CD4-positive, alpha-beta T cell treated with Interleukin-21 for 1 hour (primary cell): ENCODE measurements around the gene P2RY6.
"Not testable (repeated sequence)": the region's sequence is repeated elsewhere in the genome, so short reads cannot be mapped to it uniquely, and the experiment has no call there.

Source experiments
- DNase-seq: peaks from one replicate; pipeline ENCODE4 v3.0.0-alpha.2; 2020

The P2RY6 gene

GRCh38 chr11:73262851-73263495 is 9.2 kb upstream of the P2RY6 start:
- DNase-seq, result no peak

- DNase-seq, result no peak
Observed at GRCh38 chr11:73263640-73264039, 8.5 kb upstream of the P2RY6 start.

GRCh38 chr11:73265278-73265810 is 6.8 kb upstream of the P2RY6 start:
- DNase-seq, result no peak

- no peak for DNase-seq
Observed at GRCh38 chr11:73265853-73266645, 6.1 kb upstream of the P2RY6 start.

GRCh38 chr11:73266646-73267020 is 5.5 kb upstream of the P2RY6 start:
- no peak for DNase-seq

GRCh38 chr11:73267122-73267846 is 4.9 kb upstream of the P2RY6 start:
- DNase-seq, result no peak

- no peak for DNase-seq
Observed at GRCh38 chr11:73267906-73268540, 4.1 kb upstream of the P2RY6 start.

GRCh38 chr11:73268671-73269271 is 3.4 kb upstream of the P2RY6 start:
- DNase-seq, result no peak

GRCh38 chr11:73269459-73270015 is 2.6 kb upstream of the P2RY6 start:
- no peak for DNase-seq

GRCh38 chr11:73270016-73270854 is 1.9 kb upstream of the P2RY6 start:
- no peak for DNase-seq

GRCh38 chr11:73270855-73271477 is 1.2 kb upstream of the P2RY6 start:
- no peak for DNase-seq

- not testable (repeated sequence) for DNase-seq
Observed at GRCh38 chr11:73271478-73271865, 666 bp upstream of the P2RY6 start.

GRCh38 chr11:73272680-73273038 is 521 bp downstream of the P2RY6 start:
- DNase-seq, result no peak

GRCh38 chr11:73273222-73273895 is 1.2 kb downstream of the P2RY6 start:
- no peak for DNase-seq

GRCh38 chr11:73274191-73274590 is 2.1 kb downstream of the P2RY6 start:
- not testable (repeated sequence) for DNase-seq

GRCh38 chr11:73274722-73275380 is 2.7 kb downstream of the P2RY6 start:
- DNase-seq, result no peak

- no peak for DNase-seq
Observed at GRCh38 chr11:73275381-73275750, 3.2 kb downstream of the P2RY6 start.

GRCh38 chr11:73277467-73277866 is 5.3 kb downstream of the P2RY6 start:
- DNase-seq, result no peak

- DNase-seq, result no peak
Observed at GRCh38 chr11:73280626-73281025, 8.5 kb downstream of the P2RY6 start.

- DNase-seq, result no peak
Observed at GRCh38 chr11:73281201-73281741, 9.1 kb downstream of the P2RY6 start.
